Astrocyte of the spinal cord (primary cell): ENCODE measurements around the gene SH2D4B.
"Not testable (repeated sequence)": the region's sequence is repeated elsewhere in the genome, so short reads cannot be mapped to it uniquely, and the experiment has no call there.

Source experiments
- DNase-seq: peaks from one replicate; pipeline ENCODE4 v3.0.0; 2011; ENCODE audit warnings: low read depth, low spot score
- H3K4me3 ChIP-seq: 2 replicates; pipeline ENCODE4 v1.5.1; 2011; ENCODE audit warnings: low read depth, mild to moderate bottlenecking, low read length, moderate library complexity
- in situ Hi-C: cut with HindIII; loops from 2 replicates; pipeline ENCODE4 v1.10.0; 2017; ENCODE audit warnings: low sequenced_read_pairs
- TF ChIP-seq, protein P1 (sequence below): IDR thresholded peaks from 2 replicates; pipeline ENCODE4 v1.5.1; 2012; ENCODE audit warnings: low read depth, mild to moderate bottlenecking, low read length, inconsistent platforms

SH2D4B gene

GRCh38 chr10:80530251-80530650 lies 7.5 kb upstream of the SH2D4B start:
- TF ChIP-seq, protein P1, sequence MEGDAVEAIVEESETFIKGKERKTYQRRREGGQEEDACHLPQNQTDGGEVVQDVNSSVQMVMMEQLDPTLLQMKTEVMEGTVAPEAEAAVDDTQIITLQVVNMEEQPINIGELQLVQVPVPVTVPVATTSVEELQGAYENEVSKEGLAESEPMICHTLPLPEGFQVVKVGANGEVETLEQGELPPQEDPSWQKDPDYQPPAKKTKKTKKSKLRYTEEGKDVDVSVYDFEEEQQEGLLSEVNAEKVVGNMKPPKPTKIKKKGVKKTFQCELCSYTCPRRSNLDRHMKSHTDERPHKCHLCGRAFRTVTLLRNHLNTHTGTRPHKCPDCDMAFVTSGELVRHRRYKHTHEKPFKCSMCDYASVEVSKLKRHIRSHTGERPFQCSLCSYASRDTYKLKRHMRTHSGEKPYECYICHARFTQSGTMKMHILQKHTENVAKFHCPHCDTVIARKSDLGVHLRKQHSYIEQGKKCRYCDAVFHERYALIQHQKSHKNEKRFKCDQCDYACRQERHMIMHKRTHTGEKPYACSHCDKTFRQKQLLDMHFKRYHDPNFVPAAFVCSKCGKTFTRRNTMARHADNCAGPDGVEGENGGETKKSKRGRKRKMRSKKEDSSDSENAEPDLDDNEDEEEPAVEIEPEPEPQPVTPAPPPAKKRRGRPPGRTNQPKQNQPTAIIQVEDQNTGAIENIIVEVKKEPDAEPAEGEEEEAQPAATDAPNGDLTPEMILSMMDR = peak; percentile 26
- DNase-seq = no peak
- in situ Hi-C loops = no loop called here
- H3K4me3 ChIP-seq = no peak overlapping the region

DNA sequence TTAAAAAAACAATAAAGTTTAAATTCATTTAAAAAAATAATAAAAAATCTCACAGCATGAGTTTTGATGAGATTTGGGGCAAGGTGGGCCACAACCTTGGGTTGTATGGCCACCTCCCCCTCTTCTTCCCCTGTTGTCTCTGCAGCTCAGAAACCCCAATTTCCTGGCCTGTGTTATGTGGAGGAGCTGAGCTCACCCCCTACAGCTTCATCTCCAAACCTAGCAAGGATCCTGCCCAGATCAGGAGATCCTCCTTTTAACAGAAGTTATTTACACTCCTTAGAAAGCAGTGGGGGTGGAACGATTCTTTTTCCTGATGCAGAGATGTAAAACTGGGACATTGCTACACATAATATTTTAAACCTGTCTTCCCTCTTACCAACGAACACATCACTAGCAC lies 6.9 kb upstream of the SH2D4B start:
- TF ChIP-seq, protein P1 = no peak
- no peak for DNase-seq
- no peak overlapping the region for H3K4me3 ChIP-seq
- in situ Hi-C loops = no loop called here

GRCh38 chr10:80532571-80532970 lies 5.1 kb upstream of the SH2D4B start:
- no peak overlapping the region for H3K4me3 ChIP-seq
- no peak for DNase-seq
- in situ Hi-C loops = no loop called here
- TF ChIP-seq, protein P1 = no peak

GRCh38 chr10:80534059-80534458 lies 3.6 kb upstream of the SH2D4B start:
- H3K4me3 ChIP-seq, DNase-seq, in situ Hi-C loops: not testable (repeated sequence)

GRCh38 chr10:80534646-80535045 lies 3.1 kb upstream of the SH2D4B start:
- in situ Hi-C loops, DNase-seq: not testable (repeated sequence)

GRCh38 chr10:80535671-80536360 lies 1.9 kb upstream of the SH2D4B start:
- in situ Hi-C loops = no loop called here
- TF ChIP-seq, protein P1 = peak; percentile 49
- no peak for DNase-seq
- H3K4me3 ChIP-seq = peak overlapping the region; percentile 4

More at GRCh38 chr10:80534646-80535045, 3.1 kb upstream of the SH2D4B start:
- H3K4me3 ChIP-seq = not testable (repeated sequence)

- TF ChIP-seq, protein P1 = no peak
- no peak for DNase-seq
- H3K4me3 ChIP-seq = peak overlapping the region; percentile 4
- in situ Hi-C loops = no loop called here
Measured at GRCh38 chr10:80536361-80536835, 1.3 kb upstream of the SH2D4B start.
